LNCaP clone FGC (cell line): ENCODE data around the gene NFIX.

Source experiments
- DNase-seq: peaks from one replicate; pipeline ENCODE4 v3.0.0-alpha.2; 2011; ENCODE audit warnings: low read depth
- H3K4me3 ChIP-seq: 2 replicates; pipeline ENCODE4 v1.5.1; 2011; ENCODE audit warnings: mild to moderate bottlenecking, low read depth, low read length, control low read depth
- TF ChIP-seq, protein P1 (sequence below): IDR thresholded peaks from 2 replicates; pipeline ENCODE4 v1.5.1; 2012; ENCODE audit warnings: mild to moderate bottlenecking; ENCODE audit not compliant: control insufficient read depth, insufficient read depth; ENCODE audit errors: extremely low read depth

The NFIX gene

DNA sequence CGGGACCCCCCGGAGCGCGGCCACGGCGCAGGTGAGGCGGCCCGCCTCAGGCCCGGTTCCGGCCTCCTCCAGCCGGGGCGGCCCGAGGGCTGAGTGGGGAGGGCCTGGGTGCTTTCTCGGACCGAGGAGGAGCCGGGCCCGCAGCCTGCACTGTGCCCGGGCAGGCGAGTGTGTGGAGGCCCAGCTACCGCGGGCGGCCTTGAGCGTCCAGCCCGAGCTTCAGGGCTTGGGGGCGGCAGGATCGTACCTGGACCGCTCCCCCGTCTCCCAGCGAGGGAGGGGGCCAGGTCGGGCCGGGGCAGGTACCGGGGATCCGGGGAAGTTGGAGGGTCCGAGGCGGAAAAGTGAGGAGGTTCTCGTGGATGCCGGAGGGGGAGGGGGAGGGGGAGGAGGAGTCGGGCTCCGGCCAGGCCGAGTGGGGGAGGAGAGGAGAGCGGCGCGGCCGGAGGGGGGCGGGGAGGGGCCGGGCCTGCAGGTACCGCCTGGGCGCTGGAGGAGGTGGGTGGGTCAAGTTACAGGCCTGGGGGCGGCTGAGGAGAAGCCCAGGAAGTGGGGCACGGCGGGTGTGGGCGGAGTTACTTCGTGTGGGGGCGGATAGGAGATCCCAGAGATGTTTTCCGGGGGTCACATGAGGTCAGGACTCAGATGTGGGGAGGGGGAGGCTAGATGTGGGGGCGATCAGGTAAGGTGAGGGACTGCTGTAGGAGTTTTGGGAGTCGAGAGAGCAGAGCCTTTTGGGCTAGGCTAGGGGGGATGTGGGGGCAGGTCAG is 123.3 kb downstream of the NFIX start:
- TF ChIP-seq, protein P1, sequence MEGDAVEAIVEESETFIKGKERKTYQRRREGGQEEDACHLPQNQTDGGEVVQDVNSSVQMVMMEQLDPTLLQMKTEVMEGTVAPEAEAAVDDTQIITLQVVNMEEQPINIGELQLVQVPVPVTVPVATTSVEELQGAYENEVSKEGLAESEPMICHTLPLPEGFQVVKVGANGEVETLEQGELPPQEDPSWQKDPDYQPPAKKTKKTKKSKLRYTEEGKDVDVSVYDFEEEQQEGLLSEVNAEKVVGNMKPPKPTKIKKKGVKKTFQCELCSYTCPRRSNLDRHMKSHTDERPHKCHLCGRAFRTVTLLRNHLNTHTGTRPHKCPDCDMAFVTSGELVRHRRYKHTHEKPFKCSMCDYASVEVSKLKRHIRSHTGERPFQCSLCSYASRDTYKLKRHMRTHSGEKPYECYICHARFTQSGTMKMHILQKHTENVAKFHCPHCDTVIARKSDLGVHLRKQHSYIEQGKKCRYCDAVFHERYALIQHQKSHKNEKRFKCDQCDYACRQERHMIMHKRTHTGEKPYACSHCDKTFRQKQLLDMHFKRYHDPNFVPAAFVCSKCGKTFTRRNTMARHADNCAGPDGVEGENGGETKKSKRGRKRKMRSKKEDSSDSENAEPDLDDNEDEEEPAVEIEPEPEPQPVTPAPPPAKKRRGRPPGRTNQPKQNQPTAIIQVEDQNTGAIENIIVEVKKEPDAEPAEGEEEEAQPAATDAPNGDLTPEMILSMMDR: no peak
- DNase-seq: no peak
- peak overlapping the region; percentile 95 for H3K4me3 ChIP-seq

DNA sequence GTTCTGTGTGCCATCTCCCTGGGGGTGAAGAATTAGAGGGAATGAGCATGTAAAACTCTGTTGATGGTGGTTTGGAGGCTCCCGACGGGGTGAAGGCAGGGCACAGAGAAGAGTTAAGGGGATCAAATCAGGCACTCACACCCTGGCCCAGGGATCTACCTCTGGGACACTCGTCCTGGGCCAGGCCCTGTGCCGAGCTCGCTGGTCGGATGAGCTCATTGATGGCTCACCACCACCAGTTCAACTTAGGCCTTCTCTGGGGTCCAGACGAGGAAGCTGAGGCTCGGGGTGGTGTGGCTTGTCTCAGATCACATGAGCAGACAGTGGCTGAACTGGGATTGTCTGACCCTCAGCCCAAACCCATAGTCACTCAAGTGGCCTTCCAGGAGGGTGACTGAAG is 124.4 kb downstream of the NFIX start:
- TF ChIP-seq, protein P1: no peak
- H3K4me3 ChIP-seq: peak overlapping the region; percentile 95
- no peak for DNase-seq

DNA sequence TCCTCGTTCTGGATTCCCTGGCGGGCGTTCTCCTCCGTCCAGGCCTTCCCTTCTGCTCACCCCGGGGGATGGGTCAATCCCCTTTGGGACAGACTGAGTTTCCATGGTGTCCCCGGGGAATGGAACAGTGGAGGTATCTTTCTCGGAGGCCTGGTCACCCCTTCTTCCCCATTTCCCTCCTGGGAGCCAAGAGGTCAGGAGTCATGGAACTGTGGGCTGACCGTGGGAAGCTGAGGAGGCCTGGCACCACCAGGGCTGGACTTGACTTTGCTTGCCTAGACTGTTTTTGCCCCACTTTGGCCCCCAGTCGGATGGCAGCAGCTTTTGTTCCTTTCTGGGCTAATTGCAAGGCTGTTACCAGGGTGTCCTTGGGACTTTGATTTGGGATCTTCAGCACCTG is 124.8 kb downstream of the NFIX start:
- H3K4me3 ChIP-seq: no peak overlapping the region; the same call in 1 of the 2 replicates
- no peak for DNase-seq
- TF ChIP-seq, protein P1: no peak

DNA sequence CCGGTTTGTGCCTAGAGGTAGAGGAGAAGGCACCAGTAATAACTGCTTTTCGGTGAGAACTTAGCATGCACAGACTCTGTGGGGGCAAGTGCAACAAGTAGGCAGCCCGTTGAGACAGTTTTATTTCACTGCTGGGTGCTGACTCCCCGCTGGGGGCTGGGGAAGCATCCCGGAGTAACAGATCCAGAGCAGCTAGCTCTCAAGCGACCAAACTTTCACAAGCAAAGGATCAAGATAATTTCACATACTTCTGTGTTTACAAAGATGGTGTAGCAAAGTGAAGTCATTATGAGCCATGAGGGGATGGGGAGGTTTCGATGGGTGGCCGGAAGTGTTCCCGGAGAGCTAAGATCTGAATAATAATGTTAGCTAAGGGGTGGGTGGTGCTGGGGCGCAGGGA is 125.5 kb downstream of the NFIX start:
- DNase-seq: no peak
- TF ChIP-seq, protein P1: no peak
- no peak overlapping the region for H3K4me3 ChIP-seq

DNA sequence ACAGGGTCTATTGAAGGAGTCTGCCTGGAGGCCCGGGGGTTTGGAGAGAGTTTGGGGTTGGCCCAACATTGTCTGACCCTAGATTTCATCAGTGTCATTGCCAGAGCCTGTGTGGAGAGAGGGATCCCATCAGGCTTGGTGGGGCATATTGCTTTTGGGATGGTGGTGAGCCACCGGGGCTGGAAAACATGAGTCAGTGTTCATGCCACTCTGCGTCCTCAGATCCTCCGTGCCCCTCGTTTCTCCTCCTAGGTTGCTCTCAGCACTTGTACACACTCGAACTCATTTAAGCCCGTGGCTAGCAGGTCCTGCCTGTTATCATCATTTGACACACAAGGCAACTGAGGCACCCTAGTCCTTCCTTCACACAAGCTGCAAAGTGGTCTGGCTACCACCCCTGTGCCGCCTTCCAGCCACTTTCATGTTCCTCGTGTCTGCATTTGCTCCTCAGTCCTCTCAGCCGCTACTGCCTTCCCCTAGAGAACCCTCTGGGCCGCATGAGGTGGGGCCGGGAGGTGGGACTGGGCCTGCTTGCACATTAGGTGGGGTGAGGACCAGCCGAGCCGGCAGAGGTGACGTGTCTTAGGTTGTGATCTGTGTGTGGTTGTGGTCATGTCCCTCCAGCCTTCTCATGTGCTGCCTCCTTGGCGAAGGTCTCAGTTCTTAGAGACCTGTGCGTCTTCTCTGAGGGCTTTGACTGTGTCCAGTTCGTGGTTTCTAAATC is 126.4 kb downstream of the NFIX start:
- TF ChIP-seq, protein P1: no peak
- no peak overlapping the region for H3K4me3 ChIP-seq
- DNase-seq: no peak

DNA sequence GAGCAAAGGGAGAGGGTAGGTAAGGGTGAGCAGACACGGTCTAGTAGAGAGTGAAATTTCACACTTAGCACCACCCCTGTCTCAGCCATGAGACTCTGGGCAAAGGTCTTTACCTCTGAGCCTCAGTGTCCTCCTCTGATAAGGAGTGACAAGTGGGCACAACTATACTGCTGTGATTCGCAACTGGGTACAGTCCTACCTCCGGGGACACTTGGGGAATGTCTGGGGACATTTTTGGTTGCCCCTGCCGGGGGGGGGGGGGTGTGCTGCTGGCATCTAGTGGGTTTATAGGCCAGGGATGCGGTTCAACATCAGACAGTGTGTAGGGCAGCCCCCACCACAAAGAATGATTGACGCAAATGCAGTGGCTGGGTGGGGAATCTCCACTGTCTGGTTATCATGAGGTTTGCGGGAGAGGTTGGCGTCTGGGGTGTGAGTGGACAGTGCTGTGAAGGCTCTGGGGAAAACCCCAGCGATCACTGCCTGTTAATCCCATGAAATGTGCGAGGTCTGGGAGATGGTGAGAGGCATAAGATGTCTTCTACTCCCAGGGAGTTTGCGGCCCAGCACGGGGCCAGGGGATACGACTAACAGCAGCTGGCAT is 127.1 kb downstream of the NFIX start:
- TF ChIP-seq, protein P1: no peak
- no peak for DNase-seq

More for the DNA sequence above, 127.1 kb downstream of the NFIX start:
- no peak overlapping the region for H3K4me3 ChIP-seq
